Measurements from ENCODE around the gene RHOXF2. TPM values are rescaled to one million over a fixed set of nuclear protein-coding genes. Genes with fewer than 3 reads are reported as not detected.

Gene RHOXF2
- total RNA-seq, 2 donors from 2014 or later = not detected

- no peaks in the 10 kb centered on the region for H3K9me3 ChIP-seq
- no peaks in the 10 kb centered on the region for H3K36me3 ChIP-seq
- H3K27me3 ChIP-seq = no peaks in the 10 kb centered on the region
- H3K27ac ChIP-seq = no peak overlapping the region
- no peak overlapping the region for H3K4me3 ChIP-seq
- H3K4me1 ChIP-seq = no peaks in the 10 kb centered on the region
- no peak for TF ChIP-seq CTCF (IDR thresholded peaks at IDR 0.05)
- peak; percentile 48 for DNase-seq (ENCODE audit: low spot score)
Observed at GRCh38 chrX:120200851-120201250, 42.4 kb downstream of the RHOXF2 start.

- Histone ChIP-seq H3K36me3 (no peaks in the 10 kb centered on the region), H3K9me3 (no peaks in the 10 kb centered on the region), H3K4me3 (no peak overlapping the region), H3K27me3 (no peaks in the 10 kb centered on the region), H3K27ac (no peak overlapping the region), H3K4me1 (no peaks in the 10 kb centered on the region)
- DNase-seq (ENCODE audit: low spot score) = no peak
- TF ChIP-seq CTCF (IDR thresholded peaks at IDR 0.05) = no peak
Observed at GRCh38 chrX:120205816-120206753, 47.7 kb downstream of the RHOXF2 start.

- no peak for TF ChIP-seq CTCF (IDR thresholded peaks at IDR 0.05)
Observed at GRCh38 chrX:120207009-120207605, 48.7 kb downstream of the RHOXF2 start.

GRCh38 chrX:120213438-120214265 lies 55.2 kb downstream of the RHOXF2 start:
- Histone ChIP-seq H3K27ac (no peak overlapping the region), H3K4me1 (no peaks in the 10 kb centered on the region), H3K36me3 (no peaks in the 10 kb centered on the region), H3K9me3 (no peaks in the 10 kb centered on the region), H3K4me3 (no peak overlapping the region), H3K27me3 (no peaks in the 10 kb centered on the region)
- no peak for DNase-seq (ENCODE audit: low spot score)
- TF ChIP-seq CTCF (IDR thresholded peaks at IDR 0.05) = peak; percentile 54 to 84

More at GRCh38 chrX:120207009-120207605, 48.7 kb downstream of the RHOXF2 start:
- H3K4me1 ChIP-seq = no peaks in the 10 kb centered on the region
- H3K27ac ChIP-seq = no peak overlapping the region
- no peak for DNase-seq (ENCODE audit: low spot score)
- no peak overlapping the region for H3K4me3 ChIP-seq
- H3K9me3 ChIP-seq = no peaks in the 10 kb centered on the region
- H3K27me3 ChIP-seq = no peaks in the 10 kb centered on the region
- no peaks in the 10 kb centered on the region for H3K36me3 ChIP-seq

Other genes starting within 250 kb of the RHOXF2 start
- gene NKAP, start 214.9 kb upstream of the RHOXF2 start, total RNA-seq = 1 to 10 TPM; 3.5 to 5.3 TPM
- not detected for gene RHOXF2B, start 80.9 kb upstream of the RHOXF2 start, total RNA-seq
- gene RHOXF1, start 42.7 kb upstream of the RHOXF2 start, total RNA-seq = not detected
- 1 to 10 TPM; 6.0 to 6.3 TPM for gene ZBTB33, start 92.2 kb downstream of the RHOXF2 start, total RNA-seq
- under 1 TPM; 0.70 to 0.79 TPM for gene TMEM255A, start 152.8 kb downstream of the RHOXF2 start, total RNA-seq
- gene ATP1B4, start 203.5 kb downstream of the RHOXF2 start, total RNA-seq = 1 to 10 TPM in 1 of 2 donors, under 1 TPM in 1; 0.90 to 1.4 TPM

All from right atrium auricular region (tissue), 2 donors.